KMS-11 (cell line): Measurements from ENCODE around the gene PAOX.

Experiments used
- H2AFZ ChIP-seq: fragments of 200-600 bp; sonication (generic); 2 replicates; pipeline ENCODE4 v1.6.1; 2016; ENCODE audit warnings: antibody characterized with exemption, mixed run types, low read depth
- H3K27ac ChIP-seq: fragments of 200-600 bp; sonication (generic); 2 replicates; pipeline ENCODE4 v1.6.1; 2016; ENCODE audit warnings: mild to moderate bottlenecking, mixed run types
- H3K27me3 ChIP-seq: fragments of 200-600 bp; sonication (generic); 2 replicates; pipeline ENCODE4 v1.6.1; 2017; ENCODE audit warnings: mild to moderate bottlenecking, low read depth, mixed run types, moderate library complexity; ENCODE audit not compliant: insufficient read depth
- H3K36me3 ChIP-seq: fragments of 200-600 bp; sonication (generic); 2 replicates; pipeline ENCODE4 v1.6.1; 2017; ENCODE audit warnings: mild to moderate bottlenecking, mixed run types; ENCODE audit not compliant: insufficient read depth
- H3K4me1 ChIP-seq: fragments of 200-600 bp; sonication (generic); 2 replicates; pipeline ENCODE4 v1.6.1; 2016; ENCODE audit warnings: mild to moderate bottlenecking, low read depth, mixed run types; ENCODE audit not compliant: poor library complexity, severe bottlenecking
- H3K4me2 ChIP-seq: fragments of 200-600 bp; sonication (generic); 2 replicates; pipeline ENCODE4 v1.7.0; 2016; ENCODE audit warnings: mild to moderate bottlenecking, mixed run types
- H3K4me3 ChIP-seq: fragments of 200-600 bp; sonication (generic); IDR thresholded peaks from 2 replicates; pipeline ENCODE4 v1.6.1; 2017; ENCODE audit warnings: low read depth, low read length, mixed read lengths; ENCODE audit not compliant: insufficient read depth
- H3K79me2 ChIP-seq: fragments of 200-600 bp; sonication (generic); 2 replicates; pipeline ENCODE4 v1.6.1; 2016; ENCODE audit warnings: low read depth, mixed run types; ENCODE audit not compliant: insufficient read depth
- H3K9ac ChIP-seq: fragments of 200-600 bp; sonication (generic); 2 replicates; pipeline ENCODE4 v1.6.1; 2016; ENCODE audit warnings: mild to moderate bottlenecking, mixed run types
- H4K20me1 ChIP-seq: fragments of 200-600 bp; sonication (generic); 2 replicates; pipeline ENCODE4 v1.6.1; 2016; ENCODE audit warnings: mild to moderate bottlenecking, mixed run types; ENCODE audit not compliant: insufficient read depth
- TF ChIP-seq, protein P1 (sequence below): fragments of 200-600 bp; sonication (generic); conservative IDR thresholded peaks from 2 replicates; pipeline ENCODE4 v1.6.1; 2017; ENCODE audit warnings: low read depth, mild to moderate bottlenecking, antibody characterized with exemption, low read length, moderate library complexity, mixed read lengths

Gene PAOX

DNA sequence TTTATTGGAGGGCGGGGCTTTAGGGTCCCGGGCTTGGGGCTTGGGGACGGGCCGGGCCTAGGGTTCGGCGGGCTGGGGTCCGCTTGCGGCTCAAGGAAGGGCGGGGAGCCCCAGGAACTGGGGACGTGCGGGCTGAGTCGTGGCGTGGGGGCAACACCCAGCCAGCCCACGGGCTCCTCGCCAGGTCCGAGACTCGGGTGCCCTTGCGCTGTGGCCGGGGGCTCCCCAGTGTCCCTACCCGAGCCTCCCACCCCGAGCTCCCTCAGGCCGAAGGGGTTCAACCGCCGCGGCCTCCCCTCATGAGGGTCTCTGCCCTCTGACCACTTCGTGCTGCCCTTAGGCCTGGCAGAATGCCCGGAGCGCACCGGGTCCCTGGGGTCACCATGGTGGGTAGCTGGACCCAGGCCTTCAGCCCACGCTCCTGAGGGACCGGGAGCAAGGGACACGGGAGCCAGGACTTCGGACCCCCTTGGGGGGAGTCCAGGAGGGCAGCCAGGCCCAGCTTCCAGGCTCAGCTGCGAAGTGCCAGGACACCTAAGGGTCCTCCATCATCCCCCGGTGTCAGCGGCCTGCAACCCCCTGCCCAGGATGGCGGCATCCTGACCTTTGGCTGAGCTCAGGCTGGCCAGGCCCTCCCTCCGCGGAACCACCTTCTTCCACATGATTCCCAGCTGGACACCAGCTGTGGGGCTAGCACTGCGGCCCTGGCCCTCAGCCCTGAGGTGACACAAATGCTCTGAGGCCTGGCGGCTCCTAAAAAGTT is 20.7 kb upstream of the PAOX start:
- no peaks in the 10 kb centered on the region for H3K79me2 ChIP-seq
- TF ChIP-seq, protein P1, sequence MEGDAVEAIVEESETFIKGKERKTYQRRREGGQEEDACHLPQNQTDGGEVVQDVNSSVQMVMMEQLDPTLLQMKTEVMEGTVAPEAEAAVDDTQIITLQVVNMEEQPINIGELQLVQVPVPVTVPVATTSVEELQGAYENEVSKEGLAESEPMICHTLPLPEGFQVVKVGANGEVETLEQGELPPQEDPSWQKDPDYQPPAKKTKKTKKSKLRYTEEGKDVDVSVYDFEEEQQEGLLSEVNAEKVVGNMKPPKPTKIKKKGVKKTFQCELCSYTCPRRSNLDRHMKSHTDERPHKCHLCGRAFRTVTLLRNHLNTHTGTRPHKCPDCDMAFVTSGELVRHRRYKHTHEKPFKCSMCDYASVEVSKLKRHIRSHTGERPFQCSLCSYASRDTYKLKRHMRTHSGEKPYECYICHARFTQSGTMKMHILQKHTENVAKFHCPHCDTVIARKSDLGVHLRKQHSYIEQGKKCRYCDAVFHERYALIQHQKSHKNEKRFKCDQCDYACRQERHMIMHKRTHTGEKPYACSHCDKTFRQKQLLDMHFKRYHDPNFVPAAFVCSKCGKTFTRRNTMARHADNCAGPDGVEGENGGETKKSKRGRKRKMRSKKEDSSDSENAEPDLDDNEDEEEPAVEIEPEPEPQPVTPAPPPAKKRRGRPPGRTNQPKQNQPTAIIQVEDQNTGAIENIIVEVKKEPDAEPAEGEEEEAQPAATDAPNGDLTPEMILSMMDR, result no peak
- no peak overlapping the region for H2AFZ ChIP-seq
- H3K4me1 ChIP-seq, result no peaks in the 10 kb centered on the region
- H3K27ac ChIP-seq, result no peak overlapping the region
- H3K9ac ChIP-seq, result no peak overlapping the region
- no peak overlapping the region for H3K4me3 ChIP-seq
- H3K36me3 ChIP-seq, result no peaks in the 10 kb centered on the region
- no peaks in the 10 kb centered on the region for H4K20me1 ChIP-seq
- no peak overlapping the region for H3K4me2 ChIP-seq
- no peaks in the 10 kb centered on the region for H3K27me3 ChIP-seq

DNA sequence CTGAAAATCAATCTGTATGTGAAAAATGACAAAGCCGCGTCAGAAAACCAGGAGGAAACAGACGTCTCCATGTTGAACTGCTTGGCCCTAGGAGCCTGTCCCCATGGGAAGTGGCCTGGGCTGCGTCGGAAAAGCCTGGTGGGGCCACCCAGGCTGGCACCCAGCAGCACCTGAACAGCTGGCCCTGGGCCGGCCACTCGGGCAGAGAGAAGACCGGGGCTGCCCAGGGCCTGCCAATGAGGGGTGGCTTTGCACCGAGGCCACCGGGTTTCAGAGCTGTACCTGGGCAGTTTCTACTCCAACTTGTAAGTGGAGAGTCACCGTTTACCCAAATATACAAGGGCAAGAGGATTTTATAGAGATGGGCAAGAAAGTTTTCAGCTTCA is 20.1 kb upstream of the PAOX start:
- Histone ChIP-seq H3K27me3 (no peaks in the 10 kb centered on the region), H3K4me1 (no peaks in the 10 kb centered on the region), H3K27ac (no peak overlapping the region), H3K36me3 (no peaks in the 10 kb centered on the region), H3K79me2 (no peaks in the 10 kb centered on the region), H3K4me3 (no peak overlapping the region), H3K4me2 (no peak overlapping the region), H2AFZ (no peak overlapping the region), H4K20me1 (no peaks in the 10 kb centered on the region), H3K9ac (no peak overlapping the region)
- TF ChIP-seq, protein P1, result no peak

DNA sequence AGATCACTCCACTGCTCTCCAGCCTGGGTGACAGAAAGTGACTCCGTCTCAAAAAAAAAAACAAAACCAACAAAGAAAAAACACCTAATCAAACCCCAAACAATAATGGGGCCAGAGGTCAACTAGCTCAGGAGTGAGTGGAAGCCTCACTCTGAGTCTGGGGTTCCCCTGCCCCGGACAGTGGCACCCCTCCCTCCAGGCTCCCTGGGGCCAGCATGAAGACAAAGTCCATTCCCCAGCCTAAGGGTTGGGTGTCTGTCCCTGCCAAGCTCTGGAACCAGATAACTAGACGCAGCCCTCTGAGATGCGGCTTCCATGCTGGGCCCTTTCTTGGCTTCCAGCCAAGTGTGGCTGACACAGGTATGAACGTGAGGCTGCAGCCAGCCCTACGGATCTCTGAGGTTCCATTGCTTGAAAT is 19.5 kb upstream of the PAOX start:
- TF ChIP-seq, protein P1, result no peak

DNA sequence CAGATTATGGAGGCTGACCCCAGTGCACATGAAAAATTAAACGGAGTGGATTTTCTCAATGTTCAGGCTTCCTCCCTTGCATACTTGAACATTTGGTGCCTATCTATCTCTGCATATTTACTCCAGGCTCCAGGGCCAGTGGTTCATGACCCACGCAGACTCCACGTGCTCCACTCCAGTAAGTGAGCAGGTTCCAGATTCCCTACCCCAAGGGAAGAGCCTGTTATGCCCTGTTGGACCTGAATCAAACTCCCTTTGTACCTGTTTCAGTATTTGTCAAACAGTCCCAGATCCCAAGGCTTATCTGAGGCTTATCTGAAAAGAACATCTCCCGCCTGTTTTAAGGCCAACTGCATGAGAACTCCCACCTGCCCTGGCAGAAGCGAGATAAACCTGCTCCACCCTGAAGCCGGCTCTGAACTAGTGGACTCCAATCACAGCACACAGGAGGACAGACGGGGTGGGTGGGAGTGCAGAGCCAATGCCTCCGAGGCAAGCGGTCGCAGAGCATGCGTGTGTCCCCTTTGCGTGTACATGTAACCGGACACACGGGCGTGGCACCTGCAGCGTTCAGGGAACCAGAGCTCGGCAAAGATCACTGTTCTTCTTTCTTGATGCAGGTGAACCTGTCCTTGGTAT is 19.0 kb upstream of the PAOX start:
- H3K36me3 ChIP-seq, result no peaks in the 10 kb centered on the region
- H3K27me3 ChIP-seq, result no peaks in the 10 kb centered on the region
- no peaks in the 10 kb centered on the region for H3K4me1 ChIP-seq
- H3K27ac ChIP-seq, result no peak overlapping the region
- no peak overlapping the region for H3K4me2 ChIP-seq
- H2AFZ ChIP-seq, result no peak overlapping the region
- H3K79me2 ChIP-seq, result no peaks in the 10 kb centered on the region
- no peaks in the 10 kb centered on the region for H4K20me1 ChIP-seq
- TF ChIP-seq, protein P1, result no peak
- H3K4me3 ChIP-seq, result no peak overlapping the region
- H3K9ac ChIP-seq, result no peak overlapping the region

More for the DNA sequence above, 19.5 kb upstream of the PAOX start:
- Histone ChIP-seq H3K9ac (no peak overlapping the region), H2AFZ (no peak overlapping the region), H3K27ac (no peak overlapping the region), H3K27me3 (no peaks in the 10 kb centered on the region), H3K4me3 (no peak overlapping the region), H3K4me2 (no peak overlapping the region), H3K36me3 (no peaks in the 10 kb centered on the region), H4K20me1 (no peaks in the 10 kb centered on the region), H3K4me1 (no peaks in the 10 kb centered on the region), H3K79me2 (no peaks in the 10 kb centered on the region)
